SK-N-SH (cell line): ENCODE results near the gene AREG. TPM values are rescaled to one million over a fixed set of nuclear protein-coding genes. Genes with fewer than 3 reads are reported as not detected.

Experiments used
- CTCF ChIA-PET: fragments of 300-600, 350-600 bp; formaldehyde crosslinking; extraction: SDS; loops from one replicate; lab custom pipeline; 2021; lab: Yijun Ruan, JAX
- POLR2A ChIA-PET: fragments of 350-600 bp; sonication (Branson Sonifier 250); formaldehyde crosslinking; extraction: SDS; loops from one replicate; lab custom pipeline; 2020; ENCODE audit warnings: antibody characterized with exemption, inconsistent platforms; lab: Yijun Ruan, JAX
- DNase-seq: peaks from one replicate; pipeline ENCODE4 v3.0.0; 2012
- H2AFZ ChIP-seq: fragments of 200-600 bp; sonication (generic); 2 replicates; pipeline ENCODE4 v1.8.1; 2016; ENCODE audit warnings: antibody characterized with exemption, mild to moderate bottlenecking, low read depth
- H3F3A ChIP-seq: fragments of 200-600 bp; sonication (generic); replicated peaks from 2 replicates; pipeline ENCODE3; 2016; ENCODE audit warnings: antibody characterized with exemption, mild to moderate bottlenecking; ENCODE audit not compliant: insufficient read depth
- H3K27ac ChIP-seq, 2 experiments: fragments of 200-500 bp in 1 of 2; fragments of 200-600 bp in 1 of 2; sonication (Bioruptor generic) in 1 of 2; sonication (generic), shearing (Covaris generic) in 1 of 2; 2 replicates each; pipeline versions ENCODE4 v1.5.1 to v1.6.1; 2014 to 2016; ENCODE audit warnings: low read depth in 2 of 2, inconsistent platforms in 1 of 2, low read length in 1 of 2, mild to moderate bottlenecking in 1 of 2, mixed read lengths in 1 of 2
- H3K27me3 ChIP-seq: fragments of 200-600 bp; sonication (generic), shearing (Covaris generic); 2 replicates; pipeline ENCODE4 v1.6.1; 2016; ENCODE audit warnings: mixed run types; ENCODE audit not compliant: insufficient read depth
- H3K36me3 ChIP-seq, 2 experiments: fragments of 200-500 bp in 1 of 2; fragments of 200-600 bp in 1 of 2; sonication (Bioruptor generic) in 1 of 2; sonication (generic) in 1 of 2; replicated peaks in 1 of 2; 2 replicates each; pipeline versions ENCODE3 to v1.5.1; 2014 to 2016; ENCODE audit warnings: low read length in 1 of 2, mild to moderate bottlenecking in 1 of 2; ENCODE audit not compliant: insufficient read depth in 2 of 2, control insufficient read depth in 1 of 2
- H3K4me1 ChIP-seq, 2 experiments: fragments of 200-500 bp in 1 of 2; fragments of 200-600 bp in 1 of 2; sonication (Bioruptor generic) in 1 of 2; sonication (generic), shearing (Covaris generic) in 1 of 2; 2 replicates each; pipeline versions ENCODE4 v1.5.1 to v1.6.1; 2014 to 2016; ENCODE audit warnings: low read depth in 1 of 2, low read length in 1 of 2, mixed run types in 1 of 2; ENCODE audit not compliant: insufficient read depth in 2 of 2, control insufficient read depth in 1 of 2
- H3K4me2 ChIP-seq: fragments of 200-600 bp; sonication (generic), shearing (Covaris generic); 2 replicates; pipeline ENCODE4 v1.6.1; 2017; ENCODE audit warnings: mixed run types
- H3K4me3 ChIP-seq, 2 experiments: fragments of 200-500 bp in 1 of 2; fragments of 200-600 bp in 1 of 2; sonication (Bioruptor generic) in 1 of 2; sonication (generic), shearing (Covaris generic) in 1 of 2; 2 replicates each; pipeline versions ENCODE4 v1.5.1 to v1.8.1; 2014 to 2016; ENCODE audit warnings: low read depth in 2 of 2, inconsistent platforms in 1 of 2, low read length in 1 of 2, mild to moderate bottlenecking in 1 of 2, mixed read lengths in 1 of 2, moderate library complexity in 1 of 2
- H3K79me2 ChIP-seq: fragments of 200-600 bp; sonication (generic); 2 replicates; pipeline ENCODE4 v1.8.1; 2017; ENCODE audit warnings: mild to moderate bottlenecking; ENCODE audit not compliant: insufficient read depth
- H3K9ac ChIP-seq: fragments of 200-600 bp; sonication (generic); 2 replicates; pipeline ENCODE4 v1.6.1; 2017; ENCODE audit warnings: mixed run types
- H3K9me2 ChIP-seq: fragments of 200-600 bp; sonication (generic); 2 replicates; pipeline ENCODE4 v1.6.1; 2017; ENCODE audit warnings: mixed run types
- H3K9me3 ChIP-seq: fragments of 200-600 bp; sonication (generic); 2 replicates; pipeline ENCODE4 v1.6.1; 2017; ENCODE audit warnings: mixed run types, mild to moderate bottlenecking, moderate library complexity
- H4K20me1 ChIP-seq: fragments of 200-600 bp; sonication (generic); 2 replicates; pipeline ENCODE4 v1.6.1; 2017; ENCODE audit warnings: mild to moderate bottlenecking, mixed run types; ENCODE audit not compliant: insufficient read depth
- CHD2 ChIP-seq: fragments of 150-350 bp; IDR thresholded peaks from 2 replicates; pipeline ENCODE4 v1.6.1; 2018; ENCODE audit warnings: low read length; ENCODE audit not compliant: partially characterized antibody
- ELF1 ChIP-seq: IDR thresholded peaks from 2 replicates; pipeline ENCODE4 v1.4.0; 2012
- EP300 ChIP-seq, 2 experiments: IDR thresholded peaks; 2 replicates each; pipeline versions ENCODE4 v1.4.0 to v1.6.1; 2012; ENCODE audit warnings: borderline replicate concordance in 1 of 2, low read depth in 1 of 2, low read length in 1 of 2
- MEF2A ChIP-seq: IDR thresholded peaks from 2 replicates; pipeline ENCODE4 v1.4.0; 2012; ENCODE audit warnings: low read depth, borderline replicate concordance
- NRF1 ChIP-seq: IDR thresholded peaks from 2 replicates; pipeline ENCODE4 v1.6.1; 2012; ENCODE audit warnings: low read depth, mild to moderate bottlenecking, low read length
- RAD21 ChIP-seq: IDR thresholded peaks from 2 replicates; pipeline ENCODE4 v1.6.1; 2012; ENCODE audit warnings: mild to moderate bottlenecking, low read length
- RXRA ChIP-seq: IDR thresholded peaks from 2 replicates; pipeline ENCODE4 v1.4.0; 2012; ENCODE audit warnings: low read depth, mild to moderate bottlenecking, borderline replicate concordance
- TCF12 ChIP-seq: IDR thresholded peaks from 2 replicates; pipeline ENCODE4 v1.4.0; 2012
- TEAD4 ChIP-seq: IDR thresholded peaks from 2 replicates; pipeline ENCODE4 v1.4.0; 2012; ENCODE audit warnings: mild to moderate bottlenecking, borderline replicate concordance; ENCODE audit not compliant: insufficient read depth
- polyA plus RNA-seq, 3 experiments: library from polyadenylated mRNA; depleted of rRNA; stranded (reverse); fragments of >200 nt; gene quantifications; 2 replicates each; pipeline ENCODE4 v1.2.3, GENCODE V29; 2012
- TF ChIP-seq, protein P1 (sequence below): IDR thresholded peaks from 2 replicates; pipeline ENCODE4 v1.6.1; 2012; ENCODE audit warnings: mild to moderate bottlenecking, low read depth, low read length, moderate library complexity
- TF ChIP-seq, protein P2 (sequence below): fragments of 200-600 bp; sonication (generic); IDR thresholded peaks from 2 replicates; pipeline ENCODE4 v1.6.1; 2017; ENCODE audit warnings: antibody characterized with exemption, mild to moderate bottlenecking, moderate library complexity
- TF ChIP-seq, protein P3 (sequence below): IDR thresholded peaks from 2 replicates; pipeline ENCODE4; 2012
- TF ChIP-seq, protein P4 (sequence below): fragments of 150-350 bp; IDR thresholded peaks from 2 replicates; pipeline ENCODE4 v1.6.1; 2016; ENCODE audit warnings: mild to moderate bottlenecking, low read depth, low read length
- TF ChIP-seq, protein P5 (sequence below): fragments of 150-350 bp; IDR thresholded peaks from 2 replicates; pipeline ENCODE4 v1.6.1; 2017; ENCODE audit warnings: antibody characterized with exemption, low read length, low read depth, borderline replicate concordance
- TF ChIP-seq, protein P6 (sequence below): IDR thresholded peaks from 2 replicates; pipeline ENCODE4 v1.4.0; 2012; ENCODE audit warnings: low read depth

Gene AREG
- polyA plus RNA-seq, 1 of the 3 experiments (the other 2 are of a cell fraction): not detected

DNA sequence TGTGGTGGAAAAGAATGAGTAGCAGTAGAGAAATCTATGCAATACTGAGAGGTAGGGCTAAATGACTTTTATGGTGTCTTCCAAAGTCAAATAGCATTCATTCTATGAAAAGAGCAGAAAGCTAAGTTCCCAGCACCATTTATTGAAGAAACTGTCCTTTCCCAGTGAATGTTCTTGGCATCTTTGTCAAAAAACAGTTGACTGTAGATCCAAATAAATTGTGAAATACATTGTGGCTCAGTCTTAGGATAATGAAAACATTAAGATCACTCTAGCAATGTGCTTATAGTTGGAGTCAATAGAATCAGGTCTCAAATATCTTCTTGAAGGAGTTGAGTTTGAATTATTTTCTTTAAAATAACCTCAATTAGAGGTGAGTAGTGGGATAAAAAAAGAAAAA is 19.4 kb downstream of the AREG start:
- Histone ChIP-seq H3K27ac (no peak overlapping the region), H3K27me3 (no peaks in the 10 kb centered on the region), H3K79me2 (no peaks in the 10 kb centered on the region), H3K4me3 (no peak overlapping the region), H4K20me1 (no peaks in the 10 kb centered on the region), H3K4me1 (no peaks in the 10 kb centered on the region), H3K36me3 (no peaks in the 10 kb centered on the region), H3K9ac (no peak overlapping the region), H3K4me2 (no peak overlapping the region), H3F3A (no peaks in the 10 kb centered on the region), H3K9me3 (no peaks in the 10 kb centered on the region), H2AFZ (no peak overlapping the region), H3K9me2 (no peaks in the 10 kb centered on the region)
- TF ChIP-seq, protein P1, sequence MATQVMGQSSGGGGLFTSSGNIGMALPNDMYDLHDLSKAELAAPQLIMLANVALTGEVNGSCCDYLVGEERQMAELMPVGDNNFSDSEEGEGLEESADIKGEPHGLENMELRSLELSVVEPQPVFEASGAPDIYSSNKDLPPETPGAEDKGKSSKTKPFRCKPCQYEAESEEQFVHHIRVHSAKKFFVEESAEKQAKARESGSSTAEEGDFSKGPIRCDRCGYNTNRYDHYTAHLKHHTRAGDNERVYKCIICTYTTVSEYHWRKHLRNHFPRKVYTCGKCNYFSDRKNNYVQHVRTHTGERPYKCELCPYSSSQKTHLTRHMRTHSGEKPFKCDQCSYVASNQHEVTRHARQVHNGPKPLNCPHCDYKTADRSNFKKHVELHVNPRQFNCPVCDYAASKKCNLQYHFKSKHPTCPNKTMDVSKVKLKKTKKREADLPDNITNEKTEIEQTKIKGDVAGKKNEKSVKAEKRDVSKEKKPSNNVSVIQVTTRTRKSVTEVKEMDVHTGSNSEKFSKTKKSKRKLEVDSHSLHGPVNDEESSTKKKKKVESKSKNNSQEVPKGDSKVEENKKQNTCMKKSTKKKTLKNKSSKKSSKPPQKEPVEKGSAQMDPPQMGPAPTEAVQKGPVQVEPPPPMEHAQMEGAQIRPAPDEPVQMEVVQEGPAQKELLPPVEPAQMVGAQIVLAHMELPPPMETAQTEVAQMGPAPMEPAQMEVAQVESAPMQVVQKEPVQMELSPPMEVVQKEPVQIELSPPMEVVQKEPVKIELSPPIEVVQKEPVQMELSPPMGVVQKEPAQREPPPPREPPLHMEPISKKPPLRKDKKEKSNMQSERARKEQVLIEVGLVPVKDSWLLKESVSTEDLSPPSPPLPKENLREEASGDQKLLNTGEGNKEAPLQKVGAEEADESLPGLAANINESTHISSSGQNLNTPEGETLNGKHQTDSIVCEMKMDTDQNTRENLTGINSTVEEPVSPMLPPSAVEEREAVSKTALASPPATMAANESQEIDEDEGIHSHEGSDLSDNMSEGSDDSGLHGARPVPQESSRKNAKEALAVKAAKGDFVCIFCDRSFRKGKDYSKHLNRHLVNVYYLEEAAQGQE: no peak
- TF ChIP-seq EP300 (IDR thresholded peaks at IDR 0.05; ENCODE audit: borderline replicate concordance in 1 of 2, low read depth in 1 of 2, low read length in 1 of 2) (no peak), ELF1 (no peak), RXRA (no peak), NRF1 (no peak), MEF2A (no peak), TCF12 (no peak), CHD2 (no peak), RAD21 (no peak), TEAD4 (no peak)
- TF ChIP-seq, protein P2, sequence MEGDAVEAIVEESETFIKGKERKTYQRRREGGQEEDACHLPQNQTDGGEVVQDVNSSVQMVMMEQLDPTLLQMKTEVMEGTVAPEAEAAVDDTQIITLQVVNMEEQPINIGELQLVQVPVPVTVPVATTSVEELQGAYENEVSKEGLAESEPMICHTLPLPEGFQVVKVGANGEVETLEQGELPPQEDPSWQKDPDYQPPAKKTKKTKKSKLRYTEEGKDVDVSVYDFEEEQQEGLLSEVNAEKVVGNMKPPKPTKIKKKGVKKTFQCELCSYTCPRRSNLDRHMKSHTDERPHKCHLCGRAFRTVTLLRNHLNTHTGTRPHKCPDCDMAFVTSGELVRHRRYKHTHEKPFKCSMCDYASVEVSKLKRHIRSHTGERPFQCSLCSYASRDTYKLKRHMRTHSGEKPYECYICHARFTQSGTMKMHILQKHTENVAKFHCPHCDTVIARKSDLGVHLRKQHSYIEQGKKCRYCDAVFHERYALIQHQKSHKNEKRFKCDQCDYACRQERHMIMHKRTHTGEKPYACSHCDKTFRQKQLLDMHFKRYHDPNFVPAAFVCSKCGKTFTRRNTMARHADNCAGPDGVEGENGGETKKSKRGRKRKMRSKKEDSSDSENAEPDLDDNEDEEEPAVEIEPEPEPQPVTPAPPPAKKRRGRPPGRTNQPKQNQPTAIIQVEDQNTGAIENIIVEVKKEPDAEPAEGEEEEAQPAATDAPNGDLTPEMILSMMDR: no peak
- TF ChIP-seq, protein P3, sequence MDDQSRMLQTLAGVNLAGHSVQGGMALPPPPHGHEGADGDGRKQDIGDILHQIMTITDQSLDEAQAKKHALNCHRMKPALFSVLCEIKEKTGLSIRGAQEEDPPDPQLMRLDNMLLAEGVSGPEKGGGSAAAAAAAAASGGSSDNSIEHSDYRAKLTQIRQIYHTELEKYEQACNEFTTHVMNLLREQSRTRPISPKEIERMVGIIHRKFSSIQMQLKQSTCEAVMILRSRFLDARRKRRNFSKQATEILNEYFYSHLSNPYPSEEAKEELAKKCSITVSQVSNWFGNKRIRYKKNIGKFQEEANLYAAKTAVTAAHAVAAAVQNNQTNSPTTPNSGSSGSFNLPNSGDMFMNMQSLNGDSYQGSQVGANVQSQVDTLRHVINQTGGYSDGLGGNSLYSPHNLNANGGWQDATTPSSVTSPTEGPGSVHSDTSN: no peak
- TF ChIP-seq, protein P4, sequence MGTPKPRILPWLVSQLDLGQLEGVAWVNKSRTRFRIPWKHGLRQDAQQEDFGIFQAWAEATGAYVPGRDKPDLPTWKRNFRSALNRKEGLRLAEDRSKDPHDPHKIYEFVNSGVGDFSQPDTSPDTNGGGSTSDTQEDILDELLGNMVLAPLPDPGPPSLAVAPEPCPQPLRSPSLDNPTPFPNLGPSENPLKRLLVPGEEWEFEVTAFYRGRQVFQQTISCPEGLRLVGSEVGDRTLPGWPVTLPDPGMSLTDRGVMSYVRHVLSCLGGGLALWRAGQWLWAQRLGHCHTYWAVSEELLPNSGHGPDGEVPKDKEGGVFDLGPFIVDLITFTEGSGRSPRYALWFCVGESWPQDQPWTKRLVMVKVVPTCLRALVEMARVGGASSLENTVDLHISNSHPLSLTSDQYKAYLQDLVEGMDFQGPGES: no peak
- TF ChIP-seq, protein P5, sequence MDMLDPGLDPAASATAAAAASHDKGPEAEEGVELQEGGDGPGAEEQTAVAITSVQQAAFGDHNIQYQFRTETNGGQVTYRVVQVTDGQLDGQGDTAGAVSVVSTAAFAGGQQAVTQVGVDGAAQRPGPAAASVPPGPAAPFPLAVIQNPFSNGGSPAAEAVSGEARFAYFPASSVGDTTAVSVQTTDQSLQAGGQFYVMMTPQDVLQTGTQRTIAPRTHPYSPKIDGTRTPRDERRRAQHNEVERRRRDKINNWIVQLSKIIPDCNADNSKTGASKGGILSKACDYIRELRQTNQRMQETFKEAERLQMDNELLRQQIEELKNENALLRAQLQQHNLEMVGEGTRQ: no peak
- TF ChIP-seq, protein P6, sequence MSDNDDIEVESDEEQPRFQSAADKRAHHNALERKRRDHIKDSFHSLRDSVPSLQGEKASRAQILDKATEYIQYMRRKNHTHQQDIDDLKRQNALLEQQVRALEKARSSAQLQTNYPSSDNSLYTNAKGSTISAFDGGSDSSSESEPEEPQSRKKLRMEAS: no peak
- ChIA-PET CTCF (no interaction called here), POLR2A (no interaction called here)
- no peak for DNase-seq
